SU-DHL-6 (cell line): ENCODE results near the gene TMEM119.

Experiments
- CTCF ChIP-seq: fragments of 200-600 bp; sonication (generic); IDR thresholded peaks from one replicate; pipeline ENCODE4 v1.5.1; 2017; ENCODE audit warnings: antibody characterized with exemption, mild to moderate bottlenecking, low read length, moderate library complexity; ENCODE audit not compliant: insufficient read depth, poor library complexity, severe bottlenecking
- EZH2phosphoT487 ChIP-seq: fragments of 200-600 bp; sonication (generic), shearing (Covaris generic); conservative IDR thresholded peaks from 2 replicates; pipeline ENCODE4 v1.6.1; 2018; ENCODE audit warnings: mild to moderate bottlenecking, antibody characterized with exemption, low read length, moderate library complexity, mixed read lengths

- TF ChIP-seq CTCF (no peak), EZH2phosphoT487 (no peak)
Observed at GRCh38 chr12:108566452-108566851, 31.4 kb downstream of the TMEM119 start.
